ENCODE data around the gene CDC42EP5. TPM values are rescaled to one million over a fixed set of nuclear protein-coding genes. Genes with fewer than 3 reads are reported as not detected.

Gene CDC42EP5
- total RNA-seq, 1 experiment from 2014 or later, result 11.5 TPM

DNA sequence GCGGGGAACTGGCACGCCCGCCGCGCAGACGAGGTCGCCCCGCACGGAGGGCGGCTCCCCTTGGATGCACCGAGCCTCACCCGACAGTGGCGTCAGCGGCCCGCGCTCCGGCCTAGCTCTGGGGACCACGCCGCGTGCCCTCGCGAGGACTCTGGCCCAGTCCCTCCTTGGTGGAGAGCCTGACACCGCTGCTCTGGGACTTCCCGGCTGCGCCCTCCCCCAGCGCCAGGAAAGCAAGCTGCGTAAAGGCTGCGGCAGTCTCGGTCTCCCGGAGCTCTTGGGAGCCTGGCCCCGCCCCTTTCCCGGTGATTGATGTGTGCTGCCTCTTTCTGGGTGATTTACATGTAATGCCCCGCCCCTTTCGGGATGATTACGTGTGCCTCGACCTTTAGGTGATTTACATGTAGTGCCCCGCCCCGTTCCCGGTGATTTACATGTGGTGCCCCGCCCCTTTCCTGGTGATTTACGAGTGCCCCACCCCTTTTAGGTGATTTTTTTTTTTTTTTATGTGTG is 9.5 kb downstream of the CDC42EP5 start, which contains the start of gene LENG9:
TSS of gene LENG9 (minus strand) at position 248 of the 513 bp plus-strand sequence. CDS start 252 bp downstream, outside the sequence.
- peak within 1 kb of the TSS; percentile 78 for H3K4me3 Mint-ChIP-seq
- H3K27ac Mint-ChIP-seq, result peak within 1 kb of the TSS; percentile 99
- peaks cover 7% of the 10 kb centered on the region for H3K4me1 Mint-ChIP-seq
- H3K27me3 Mint-ChIP-seq (ENCODE audit: low read depth), result peaks cover 25% of the 10 kb centered on the region
- peak; percentile 99 for DNase-seq (ENCODE audit: low spot score)
- ATAC-seq, result peak; percentile 59
- POLR2A ChIA-PET, result interaction anchor here (0.6 to 1.0 kb wide), 6 partner anchors 10 to 841 kb away, joined by 3 to 13 read pairs (median 5); partner anchors contain the start of genes CDC42EP5 and LENG8
- TF ChIP-seq IRF1 (CRISPR knock-in tag; IDR thresholded peaks at IDR 0.05), result peak; percentile 48; the same call in 1 of the 2 replicates
- TF ChIP-seq, protein P1, sequence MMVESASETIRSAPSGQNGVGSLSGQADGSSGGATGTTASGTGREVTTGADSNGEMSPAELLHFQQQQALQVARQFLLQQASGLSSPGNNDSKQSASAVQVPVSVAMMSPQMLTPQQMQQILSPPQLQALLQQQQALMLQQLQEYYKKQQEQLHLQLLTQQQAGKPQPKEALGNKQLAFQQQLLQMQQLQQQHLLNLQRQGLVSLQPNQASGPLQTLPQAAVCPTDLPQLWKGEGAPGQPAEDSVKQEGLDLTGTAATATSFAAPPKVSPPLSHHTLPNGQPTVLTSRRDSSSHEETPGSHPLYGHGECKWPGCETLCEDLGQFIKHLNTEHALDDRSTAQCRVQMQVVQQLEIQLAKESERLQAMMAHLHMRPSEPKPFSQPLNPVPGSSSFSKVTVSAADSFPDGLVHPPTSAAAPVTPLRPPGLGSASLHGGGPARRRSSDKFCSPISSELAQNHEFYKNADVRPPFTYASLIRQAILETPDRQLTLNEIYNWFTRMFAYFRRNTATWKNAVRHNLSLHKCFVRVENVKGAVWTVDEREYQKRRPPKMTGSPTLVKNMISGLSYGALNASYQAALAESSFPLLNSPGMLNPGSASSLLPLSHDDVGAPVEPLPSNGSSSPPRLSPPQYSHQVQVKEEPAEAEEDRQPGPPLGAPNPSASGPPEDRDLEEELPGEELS (CRISPR knock-in tag; IDR thresholded peaks at IDR 0.05), result peak; percentile 73; the same call in 1 of the 2 replicates
- 0 out of 2 replicates have a peak, but pooled peaks have one; percentile 10 for TF ChIP-seq ZNF232 (CRISPR knock-in tag; IDR thresholded peaks at IDR 0.05)
- TF ChIP-seq ELF4 (CRISPR knock-in tag; IDR thresholded peaks at IDR 0.05; ENCODE audit: low read depth), result 0 out of 2 replicates have a peak, but pooled peaks have one; percentile 7
- no peak for TF ChIP-seq FOXJ3 (CRISPR knock-in tag; IDR thresholded peaks at IDR 0.05; ENCODE audit: borderline replicate concordance)
- no peak for TF ChIP-seq PRRX2 (CRISPR knock-in tag; IDR thresholded peaks at IDR 0.05)
- TF ChIP-seq MYBL2 (CRISPR knock-in tag; IDR thresholded peaks at IDR 0.05), result no peak
- CTCF ChIA-PET, result interaction anchor here (0.6 to 2.6 kb wide), 9 partner anchors 15 to 1190 kb away, joined by 3 to 27 read pairs (median 4); partner anchors contain the start of genes LENG8 and TTYH1
- H3K9me3 Mint-ChIP-seq, result no peaks in the 10 kb centered on the region
- peaks cover 16% of the 10 kb centered on the region for H3K36me3 Mint-ChIP-seq

DNA sequence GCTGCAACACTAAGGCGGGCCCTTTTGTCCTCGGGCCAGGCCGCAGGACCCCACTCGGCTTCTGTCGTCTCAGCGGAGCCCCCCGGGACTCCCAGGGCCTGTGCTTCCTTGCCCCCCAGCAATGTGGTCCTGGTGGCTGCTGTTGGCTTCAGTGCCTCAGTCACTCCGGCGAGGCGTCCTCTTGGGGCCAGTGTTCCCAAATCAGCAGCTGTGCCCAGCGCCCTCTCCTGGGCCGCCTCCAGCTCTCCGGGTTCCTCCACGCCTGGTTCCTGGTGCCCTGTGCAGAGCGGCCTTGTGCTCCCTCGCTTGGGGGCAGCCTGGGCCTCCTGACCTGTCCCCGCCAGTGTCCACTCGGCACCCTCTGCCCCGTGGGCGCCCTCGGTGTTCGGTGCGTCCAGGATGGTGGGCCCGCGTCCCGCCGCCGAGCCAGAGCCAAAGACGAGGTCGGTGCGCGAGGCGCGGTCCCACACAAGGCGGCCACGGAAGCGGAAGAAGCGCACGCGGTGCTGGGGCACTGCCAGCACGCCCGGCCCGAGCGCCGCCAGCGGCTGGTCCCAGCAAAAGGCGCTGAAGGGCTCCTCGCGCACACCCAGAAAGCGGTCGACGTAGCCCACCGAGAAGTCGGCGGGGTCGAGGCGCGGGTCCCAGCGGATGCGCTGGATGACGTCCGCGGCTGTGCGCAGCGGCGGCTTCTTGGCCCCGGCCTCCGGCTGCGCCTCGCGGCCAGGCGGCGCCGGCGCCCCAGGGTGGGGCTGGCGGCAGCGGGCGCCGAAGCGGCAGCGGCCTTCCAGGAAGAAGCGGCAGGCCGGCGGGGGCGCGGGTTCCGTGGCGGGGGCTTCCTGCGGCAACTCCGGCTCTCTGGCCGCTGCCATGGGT is 10.2 kb downstream of the CDC42EP5 start:
- Mint-ChIP-seq H3K27ac (no peak overlapping the region), H3K4me1 (peaks cover 7% of the 10 kb centered on the region), H3K4me3 (peak overlapping the region; percentile 78), H3K27me3 (ENCODE audit: low read depth) (peaks cover 18% of the 10 kb centered on the region), H3K9me3 (no peaks in the 10 kb centered on the region), H3K36me3 (peaks cover 23% of the 10 kb centered on the region)
- ChIA-PET POLR2A (interaction anchor here (0.8 to 1.1 kb wide), 5 partner anchors 9 to 842 kb away, joined by 4 to 13 read pairs (median 6); partner anchors contain the start of genes CDC42EP5 and LENG8), CTCF (interaction anchor here (0.6 to 2.6 kb wide), 15 partner anchors 12 to 1192 kb away, joined by 3 to 27 read pairs (median 4); partner anchors contain the start of genes LENG8, TTYH1 and U2AF2)
- DNase-seq (ENCODE audit: low spot score) (peak; percentile 69), ATAC-seq (peak; percentile 21)
- TF ChIP-seq ZNF121 (CRISPR knock-in tag; IDR thresholded peaks at IDR 0.05) (no peak; the same call in 1 of the 2 replicates), ELF4 (CRISPR knock-in tag; IDR thresholded peaks at IDR 0.05; ENCODE audit: low read depth) (0 out of 2 replicates have a peak, but pooled peaks have one; percentile 28), ZNF671 (CRISPR knock-in tag; IDR thresholded peaks at IDR 0.05) (0 out of 2 replicates have a peak, but pooled peaks have one; percentile 9), CREB1 (CRISPR knock-in tag; IDR thresholded peaks at IDR 0.05) (no peak), FOXK1 (CRISPR knock-in tag; IDR thresholded peaks at IDR 0.05) (peak; percentile 87), JUN (CRISPR knock-in tag; IDR thresholded peaks at IDR 0.05) (peak; percentile 82; the same call in 1 of the 2 replicates), IRF2 (CRISPR knock-in tag; IDR thresholded peaks at IDR 0.05; ENCODE audit: borderline replicate concordance, low read depth) (peak; percentile 54; the same call in 1 of the 2 replicates), CBFB (CRISPR knock-in tag; IDR thresholded peaks at IDR 0.05; ENCODE audit: low read depth) (peak; percentile 64; the same call in 1 of the 2 replicates), CTCF (IDR thresholded peaks at IDR 0.05) (no peak), OVOL2 (CRISPR knock-in tag; IDR thresholded peaks at IDR 0.05; ENCODE audit: borderline replicate concordance) (no peak), AFF4 (CRISPR knock-in tag; IDR thresholded peaks at IDR 0.05; ENCODE audit: borderline replicate concordance) (no peak), MXD4 (CRISPR knock-in tag; IDR thresholded peaks at IDR 0.05; ENCODE audit: borderline replicate concordance) (no peak), HMGA2 (CRISPR knock-in tag; IDR thresholded peaks at IDR 0.05) (no peak)
- TF ChIP-seq, protein P2, sequence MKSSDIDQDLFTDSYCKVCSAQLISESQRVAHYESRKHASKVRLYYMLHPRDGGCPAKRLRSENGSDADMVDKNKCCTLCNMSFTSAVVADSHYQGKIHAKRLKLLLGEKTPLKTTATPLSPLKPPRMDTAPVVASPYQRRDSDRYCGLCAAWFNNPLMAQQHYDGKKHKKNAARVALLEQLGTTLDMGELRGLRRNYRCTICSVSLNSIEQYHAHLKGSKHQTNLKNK (CRISPR knock-in tag; IDR thresholded peaks at IDR 0.05), result no peak
- TF ChIP-seq, protein P3, sequence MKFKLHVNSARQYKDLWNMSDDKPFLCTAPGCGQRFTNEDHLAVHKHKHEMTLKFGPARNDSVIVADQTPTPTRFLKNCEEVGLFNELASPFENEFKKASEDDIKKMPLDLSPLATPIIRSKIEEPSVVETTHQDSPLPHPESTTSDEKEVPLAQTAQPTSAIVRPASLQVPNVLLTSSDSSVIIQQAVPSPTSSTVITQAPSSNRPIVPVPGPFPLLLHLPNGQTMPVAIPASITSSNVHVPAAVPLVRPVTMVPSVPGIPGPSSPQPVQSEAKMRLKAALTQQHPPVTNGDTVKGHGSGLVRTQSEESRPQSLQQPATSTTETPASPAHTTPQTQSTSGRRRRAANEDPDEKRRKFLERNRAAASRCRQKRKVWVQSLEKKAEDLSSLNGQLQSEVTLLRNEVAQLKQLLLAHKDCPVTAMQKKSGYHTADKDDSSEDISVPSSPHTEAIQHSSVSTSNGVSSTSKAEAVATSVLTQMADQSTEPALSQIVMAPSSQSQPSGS (CRISPR knock-in tag; IDR thresholded peaks at IDR 0.05; ENCODE audit: borderline replicate concordance, low read depth), result peak; percentile 23; the same call in 1 of the 2 replicates
